ENCODE measurements around the gene CDH15. TPM values are rescaled to one million over a fixed set of nuclear protein-coding genes. Genes with fewer than 3 reads are reported as not detected.

CDH15 gene
- total and polyA plus RNA-seq, 4 donors, result 0.09 to 2.1 (median 1.3) TPM

DNA sequence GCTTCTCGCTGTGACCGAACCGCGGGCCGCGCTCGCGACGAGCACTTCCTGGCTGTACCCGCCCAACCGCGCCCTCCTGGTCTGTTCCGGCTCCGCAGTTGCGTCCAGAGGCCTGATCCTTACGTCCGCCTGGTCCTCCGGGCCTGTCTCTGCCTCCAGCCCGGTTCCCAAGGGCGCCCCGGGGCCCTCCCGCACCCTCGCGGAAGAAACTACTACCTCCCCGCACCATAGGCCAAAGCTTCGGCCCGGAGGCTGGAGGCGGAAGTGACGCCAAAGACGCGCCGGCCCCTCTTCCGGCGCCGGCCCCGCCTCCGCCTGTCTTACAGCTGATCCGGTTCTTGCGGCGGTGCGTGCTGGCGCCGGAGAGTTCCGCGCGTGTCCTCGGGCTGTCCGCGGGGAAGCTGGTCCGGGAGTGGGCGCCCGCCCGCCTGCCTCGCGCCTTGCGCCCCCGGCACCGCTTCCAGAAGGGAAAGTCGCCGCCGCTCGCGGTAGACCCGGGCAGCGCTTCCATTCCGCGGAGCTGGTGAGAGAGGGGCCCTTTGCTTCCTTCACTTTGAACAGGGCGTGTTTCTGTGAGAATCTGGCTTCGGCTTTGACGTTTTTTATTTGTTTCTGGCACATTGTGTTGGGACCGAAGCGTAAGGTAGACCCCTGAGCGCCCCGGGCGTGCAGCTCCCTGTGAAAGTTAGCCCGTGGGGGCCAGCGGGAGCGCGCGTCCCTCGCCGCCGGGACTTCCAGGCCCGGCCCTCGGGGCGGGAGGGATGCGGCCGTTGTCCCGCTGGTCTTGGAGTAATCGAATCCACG, 46.0 kb downstream of the CDH15 start, which contains the start of gene ZNF778:
Gene ZNF778 (plus strand): TSS at position 316 of the 804 bp plus-strand sequence. CDS start 3,425 bp downstream, outside the sequence.
- 0% methylated on average over 82 to 91 of the region's 91 CpGs for WGBS, 2 donors
- H3K36me3 ChIP-seq (ENCODE audit: control insufficient read depth in 4 of 4, insufficient read depth in 4 of 4, low read length in 4 of 4), result peaks cover 0 to 16% (median 8%) of the 10 kb centered on the region in 4 donors
- no peaks in the 10 kb centered on the region for H3K9me3 ChIP-seq (ENCODE audit: control insufficient read depth in 4 of 4, insufficient read depth in 3 of 4, low read length in 3 of 4)
- peaks cover 0 to 9% (median 0%) of the 10 kb centered on the region in 5 donors for H3K4me1 ChIP-seq (ENCODE audit: control insufficient read depth in 5 of 5, insufficient read depth in 5 of 5, low read length in 5 of 5)
- peak within 1 kb of the TSS; percentile 74 for H3K4me3 ChIP-seq
- ATAC-seq (ENCODE audit: insufficient read depth, low FRiP score) (peak; percentile 88), DNase-seq (peak; percentile 84 to 92 (median 85))
- TF ChIP-seq, protein P1, sequence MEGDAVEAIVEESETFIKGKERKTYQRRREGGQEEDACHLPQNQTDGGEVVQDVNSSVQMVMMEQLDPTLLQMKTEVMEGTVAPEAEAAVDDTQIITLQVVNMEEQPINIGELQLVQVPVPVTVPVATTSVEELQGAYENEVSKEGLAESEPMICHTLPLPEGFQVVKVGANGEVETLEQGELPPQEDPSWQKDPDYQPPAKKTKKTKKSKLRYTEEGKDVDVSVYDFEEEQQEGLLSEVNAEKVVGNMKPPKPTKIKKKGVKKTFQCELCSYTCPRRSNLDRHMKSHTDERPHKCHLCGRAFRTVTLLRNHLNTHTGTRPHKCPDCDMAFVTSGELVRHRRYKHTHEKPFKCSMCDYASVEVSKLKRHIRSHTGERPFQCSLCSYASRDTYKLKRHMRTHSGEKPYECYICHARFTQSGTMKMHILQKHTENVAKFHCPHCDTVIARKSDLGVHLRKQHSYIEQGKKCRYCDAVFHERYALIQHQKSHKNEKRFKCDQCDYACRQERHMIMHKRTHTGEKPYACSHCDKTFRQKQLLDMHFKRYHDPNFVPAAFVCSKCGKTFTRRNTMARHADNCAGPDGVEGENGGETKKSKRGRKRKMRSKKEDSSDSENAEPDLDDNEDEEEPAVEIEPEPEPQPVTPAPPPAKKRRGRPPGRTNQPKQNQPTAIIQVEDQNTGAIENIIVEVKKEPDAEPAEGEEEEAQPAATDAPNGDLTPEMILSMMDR (IDR thresholded peaks at IDR 0.05; ENCODE audit: control extremely low read depth, extremely low read depth), result no peak
- no peaks in the 10 kb centered on the region for H3K27me3 ChIP-seq (ENCODE audit: control insufficient read depth in 3 of 3, insufficient read depth in 3 of 3, low read length in 2 of 3)
- peak within 1 kb of the TSS; percentile 69 to 81 for H3K9ac ChIP-seq (ENCODE audit: insufficient read depth in 1 of 2, low read length in 2 of 2)
- H3K27ac ChIP-seq (ENCODE audit: low read depth in 1 of 2, low read length in 1 of 2), result peak within 1 kb of the TSS; percentile 87 to 98

DNA sequence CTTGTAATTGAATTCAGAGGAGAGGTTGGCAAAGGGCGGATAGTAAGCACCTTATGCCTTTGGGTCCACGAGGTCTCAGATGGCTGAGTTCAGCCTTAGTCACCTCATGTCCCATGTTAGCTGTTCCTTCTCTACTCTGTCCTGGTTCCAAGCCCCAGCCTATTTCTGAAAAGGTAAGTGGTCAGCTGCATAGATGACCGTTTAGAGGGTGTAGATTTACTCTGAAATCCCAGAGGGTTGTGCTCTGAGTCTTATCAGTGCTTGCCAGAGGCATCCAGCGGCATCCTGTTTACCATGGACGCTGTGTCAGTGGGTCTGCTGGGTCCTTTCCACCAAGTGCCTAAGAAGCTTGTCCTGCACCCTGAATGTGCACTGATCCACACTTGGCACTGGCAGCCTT, 47.8 kb downstream of the CDH15 start:
- H3K27ac ChIP-seq (ENCODE audit: low read depth in 1 of 2, low read length in 1 of 2), result no peak overlapping the region
- peaks cover 0 to 9% (median 0%) of the 10 kb centered on the region in 5 donors for H3K4me1 ChIP-seq (ENCODE audit: control insufficient read depth in 5 of 5, insufficient read depth in 5 of 5, low read length in 5 of 5)
- TF ChIP-seq, protein P1 (IDR thresholded peaks at IDR 0.05; ENCODE audit: control extremely low read depth, extremely low read depth), result no peak
- no peak overlapping the region for H3K4me3 ChIP-seq
- no peak overlapping the region for H3K9ac ChIP-seq (ENCODE audit: insufficient read depth in 1 of 2, low read length in 2 of 2)
- WGBS, 2 donors, result 66 to 76% methylated on average over 5 of the region's 5 CpGs
- no peaks in the 10 kb centered on the region for H3K27me3 ChIP-seq (ENCODE audit: control insufficient read depth in 3 of 3, insufficient read depth in 3 of 3, low read length in 2 of 3)
- peaks cover 10 to 32% (median 17%) of the 10 kb centered on the region in 4 donors for H3K36me3 ChIP-seq (ENCODE audit: control insufficient read depth in 4 of 4, insufficient read depth in 4 of 4, low read length in 4 of 4)
- no peaks in the 10 kb centered on the region for H3K9me3 ChIP-seq (ENCODE audit: control insufficient read depth in 4 of 4, insufficient read depth in 3 of 4, low read length in 3 of 4)
- ATAC-seq (ENCODE audit: insufficient read depth, low FRiP score) (no peak), DNase-seq (no peak)

DNA sequence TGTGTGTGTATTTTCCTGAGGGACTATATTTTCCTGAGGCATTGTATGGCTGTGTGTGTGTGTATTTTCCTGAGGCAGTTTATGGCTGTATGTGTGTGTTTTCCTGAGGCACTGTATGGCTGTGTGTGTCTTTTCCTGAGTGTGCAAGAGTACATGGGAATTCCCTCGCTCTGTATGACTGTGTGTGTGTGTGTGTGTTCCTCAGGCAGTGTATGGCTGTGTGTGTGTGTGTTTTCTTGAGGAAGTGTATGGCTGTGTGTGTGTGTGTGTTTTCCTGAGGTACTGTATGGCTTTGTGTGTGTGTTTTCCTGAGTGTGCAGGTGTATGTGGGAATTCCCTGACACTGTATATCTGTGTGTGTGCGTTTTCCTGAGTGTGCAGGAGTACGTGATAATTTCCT, 50.1 kb downstream of the CDH15 start:
- H3K36me3 ChIP-seq (ENCODE audit: control insufficient read depth in 4 of 4, insufficient read depth in 4 of 4, low read length in 4 of 4), result peaks cover 16 to 45% (median 32%) of the 10 kb centered on the region in 4 donors
- ATAC-seq (ENCODE audit: insufficient read depth, low FRiP score), result no peak

More for the DNA sequence above, 50.1 kb downstream of the CDH15 start:
- Histone ChIP-seq H3K9ac (ENCODE audit: insufficient read depth in 1 of 2, low read length in 2 of 2) (no peak overlapping the region), H3K4me1 (ENCODE audit: control insufficient read depth in 5 of 5, insufficient read depth in 5 of 5, low read length in 5 of 5) (peaks cover 0 to 4% (median 0%) of the 10 kb centered on the region in 5 donors), H3K4me3 (no peak overlapping the region), H3K9me3 (ENCODE audit: control insufficient read depth in 4 of 4, insufficient read depth in 3 of 4, low read length in 3 of 4) (peaks cover 0 to 2% (median under 1%) of the 10 kb centered on the region in 4 donors), H3K27me3 (ENCODE audit: control insufficient read depth in 3 of 3, insufficient read depth in 3 of 3, low read length in 2 of 3) (no peaks in the 10 kb centered on the region), H3K27ac (ENCODE audit: low read depth in 1 of 2, low read length in 1 of 2) (no peak overlapping the region)
- TF ChIP-seq, protein P1 (IDR thresholded peaks at IDR 0.05; ENCODE audit: control extremely low read depth, extremely low read depth), result no peak
- WGBS, 2 donors, result 81 to 88% methylated on average over 3 of the region's 3 CpGs
- DNase-seq, result no peak
